HepG2 (cell line): ENCODE data around the gene SKA2. TPM values are rescaled to one million over a fixed set of nuclear protein-coding genes. Genes with fewer than 3 reads are reported as not detected.

Experiments
- AKAP8 ChIP-seq: sonication (generic); formaldehyde crosslinking; IDR thresholded peaks from 2 replicates; pipeline ENCODE4 v1.5.1; 2020; ENCODE audit warnings: mild to moderate bottlenecking, missing genetic modification reagents
- ELF3 ChIP-seq: IDR thresholded peaks from 2 replicates; pipeline ENCODE4 v1.6.1; 2016; ENCODE audit warnings: missing genetic modification reagents, missing compliant biosample characterization
- ERF ChIP-seq: IDR thresholded peaks from 2 replicates; pipeline ENCODE4 v1.6.1; 2018; ENCODE audit warnings: missing biosample characterization, missing genetic modification reagents
- ESRRA ChIP-seq: sonication (generic); formaldehyde crosslinking; IDR thresholded peaks from 2 replicates; pipeline ENCODE4 v1.5.1; 2020; ENCODE audit warnings: mild to moderate bottlenecking, low read depth, missing genetic modification reagents
- FOXK2 ChIP-seq: fragments of 450-650 bp; IDR thresholded peaks from 2 replicates; pipeline ENCODE4 v1.6.1; 2016
- KLF15 ChIP-seq: sonication (generic); formaldehyde crosslinking; IDR thresholded peaks from 2 replicates; pipeline ENCODE4 v1.8.1; 2023; ENCODE audit warnings: borderline replicate concordance, mild to moderate bottlenecking, inconsistent platforms, missing genetic modification reagents, mixed read lengths
- PCBP2 ChIP-seq: fragments of 200-400 bp; formaldehyde crosslinking; optimal IDR thresholded peaks from 2 replicates; pipeline ENCODE3; 2018; ENCODE audit warnings: low read length, low read depth; ENCODE audit not compliant: poor library complexity, severe bottlenecking
- POLR2G ChIP-seq: fragments of 200-400 bp; formaldehyde crosslinking; IDR thresholded peaks from 2 replicates; pipeline ENCODE4 v1.6.1; 2018; ENCODE audit warnings: mild to moderate bottlenecking, low read depth, low read length, moderate library complexity
- SOX6 ChIP-seq, 2 experiments: fragments of 450-650 bp in 1 of 2; sonication (generic) in 1 of 2; formaldehyde crosslinking in 1 of 2; IDR thresholded peaks; 2 replicates each; pipeline versions ENCODE4 v1.4.0 to v1.6.1; 2017 to 2020; ENCODE audit warnings: antibody characterized with exemption in 1 of 2, mild to moderate bottlenecking in 1 of 2, missing genetic modification reagents in 1 of 2
- SP2 ChIP-seq: sonication (generic); formaldehyde crosslinking; IDR thresholded peaks from 2 replicates; pipeline ENCODE4 v1.5.1; 2020; ENCODE audit warnings: mild to moderate bottlenecking, missing genetic modification reagents
- ZNF318 ChIP-seq: sonication (generic); formaldehyde crosslinking; IDR thresholded peaks from 2 replicates; pipeline ENCODE4 v1.4.0; 2020; ENCODE audit warnings: mild to moderate bottlenecking, missing genetic modification reagents
- ZNF597 ChIP-seq: sonication (generic); formaldehyde crosslinking; IDR thresholded peaks from 2 replicates; pipeline ENCODE4 v1.5.0; 2020; ENCODE audit warnings: missing genetic modification reagents
- ZNF768 ChIP-seq: sonication (generic); formaldehyde crosslinking; IDR thresholded peaks from 2 replicates; pipeline ENCODE4 v1.4.0; 2020; ENCODE audit warnings: missing genetic modification reagents
- ZNF800 ChIP-seq: sonication (generic); formaldehyde crosslinking; IDR thresholded peaks from 2 replicates; pipeline ENCODE4 v1.4.0; 2020; ENCODE audit warnings: missing genetic modification reagents
- ZSCAN5A ChIP-seq: sonication (generic); formaldehyde crosslinking; IDR thresholded peaks from 2 replicates; pipeline ENCODE4 v1.8.0; 2022; ENCODE audit warnings: mild to moderate bottlenecking, missing genetic modification reagents, borderline replicate concordance
- polyA plus RNA-seq, 8 experiments: library from polyadenylated mRNA; depleted of rRNA in 3 of 8; stranded (reverse) in 7 of 8; unstranded in 1 of 8; fragments of >200 nt; fragmentation: Illumina TruSeq in 4 of 8; extraction: Trizol in 4 of 8; gene quantifications; 2 replicates each; pipeline versions ENCODE4 v1.2.1 to v1.2.3, GENCODE V29; 2011 to 2016; ENCODE audit warnings: low read depth in 4 of 8, missing spikeins in 1 of 8, mixed read lengths in 1 of 8; ENCODE audit not compliant: insufficient read depth in 1 of 8
- total RNA-seq, 5 experiments: library from RNA; depleted of rRNA; stranded (reverse); fragments of >200 nt; fragmentation: Illumina TruSeq; extraction: Trizol; gene quantifications; 2 replicates each; pipeline ENCODE4 v1.2.3, GENCODE V29; 2016; ENCODE audit warnings: low read depth in 1 of 5

Gene SKA2
- total and polyA plus RNA-seq, 2 of the 13 experiments (the other 11 are each of a cell fraction or from before 2014, with no cell fraction given): 18.6 to 91.8 TPM

- TF ChIP-seq POLR2G (no peak; the same call in 1 of the 2 replicates), ZNF800 (CRISPR knock-in tag) (no peak), ZNF597 (CRISPR knock-in tag) (no peak), SP2 (CRISPR knock-in tag) (peak; percentile 83), FOXK2 (0 out of 2 replicates have a peak, but pooled peaks have one; percentile 16), KLF15 (CRISPR knock-in tag) (no peak), ZNF768 (no peak), AKAP8 (no peak), ZNF318 (CRISPR knock-in tag) (no peak), ESRRA (no peak), PCBP2 (no peak), ZSCAN5A (CRISPR knock-in tag) (peak; percentile 73; the same call in 1 of the 2 replicates), ERF (CRISPR knock-in tag) (0 out of 2 replicates have a peak, but pooled peaks have one; percentile 11), ELF3 (CRISPR knock-in tag) (peak; percentile 35; the same call in 1 of the 2 replicates), SOX6 (IDR thresholded peaks at IDR 0.05) (no peak), SOX6 (CRISPR knock-in tag; IDR thresholded peaks at IDR 0.05) (no peak; the same call in 1 of the 2 replicates)
Measured at GRCh38 chr17:59155439-59156177, 622 bp upstream of the SKA2 start, which contains the start of gene PRR11 (continued).
